ENCODE measurements around the gene GNAQ.
A peak's percentile ranks its signal among the peaks of the same experiment; 100 is the strongest.
"Not testable (repeated sequence)": the region's sequence is repeated elsewhere in the genome, so short reads cannot be mapped to it uniquely, and the experiment has no call there.

Gene GNAQ

DNA sequence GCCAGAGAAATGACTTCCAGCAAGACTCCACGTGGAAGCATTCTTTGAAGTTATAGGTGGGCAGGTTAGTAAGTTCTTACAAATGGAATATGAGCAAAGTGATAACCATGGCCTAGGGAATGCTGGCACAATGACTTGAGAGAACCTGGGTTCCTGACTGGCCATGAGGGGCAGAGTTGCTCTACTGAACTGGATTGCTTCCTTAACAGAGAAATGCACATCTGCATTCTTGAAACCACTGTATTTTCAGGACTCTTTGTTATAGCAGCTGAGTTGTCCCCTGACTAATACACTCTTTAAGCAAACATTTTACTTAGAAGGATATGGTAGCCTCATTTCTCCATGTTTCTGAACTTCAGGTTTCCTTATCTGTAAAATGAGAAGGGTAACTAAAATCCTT, 275.2 kb downstream of the GNAQ start:
- DNase-seq, result no peak

DNA sequence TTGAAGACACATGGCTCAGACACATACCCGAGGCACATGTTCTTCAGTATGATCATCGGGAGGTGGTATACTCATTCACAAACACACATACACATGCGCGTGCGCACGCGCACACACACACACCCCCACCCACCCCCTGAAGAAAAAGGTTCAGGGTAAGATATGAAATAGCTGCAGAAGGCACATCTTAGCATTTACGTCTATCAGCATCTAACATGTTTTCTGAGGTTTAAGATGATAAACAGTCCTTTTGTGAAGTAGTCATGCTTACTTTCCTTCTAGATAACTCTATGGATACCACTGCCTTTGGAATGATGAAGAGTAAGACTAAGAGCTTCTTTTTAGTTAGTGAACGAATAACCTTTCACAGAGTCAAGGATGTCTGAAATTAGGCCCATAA, 278.4 kb downstream of the GNAQ start:
- no peak for DNase-seq

DNA sequence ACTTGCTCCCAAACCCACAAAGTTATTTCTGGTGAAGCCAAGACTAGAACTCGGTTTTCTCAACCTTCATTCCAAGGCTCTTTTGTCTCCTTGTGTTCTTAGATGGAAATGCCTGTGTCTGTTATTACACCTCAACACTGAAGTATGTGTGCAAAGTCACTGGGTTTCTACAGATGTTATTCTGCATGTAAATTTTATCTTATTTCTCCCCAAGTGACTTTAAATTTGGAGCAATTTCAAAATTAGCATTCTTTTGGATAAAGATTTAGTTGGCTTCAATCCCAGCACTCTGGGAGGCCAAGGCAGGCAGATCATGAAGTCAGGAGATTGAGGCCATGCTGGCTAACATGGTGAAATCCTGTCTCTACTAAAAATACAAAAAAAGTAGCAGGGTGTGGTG, 279.1 kb downstream of the GNAQ start:
- DNase-seq, result no peak

GRCh38 chr9:77751341-77752091, 280.1 kb downstream of the GNAQ start:
- DNase-seq, result peak; percentile 84

GRCh38 chr9:77750981-77751340, 280.6 kb downstream of the GNAQ start:
- no peak for DNase-seq

GRCh38 chr9:77750284-77750683, 281.3 kb downstream of the GNAQ start:
- DNase-seq, result no peak

DNA sequence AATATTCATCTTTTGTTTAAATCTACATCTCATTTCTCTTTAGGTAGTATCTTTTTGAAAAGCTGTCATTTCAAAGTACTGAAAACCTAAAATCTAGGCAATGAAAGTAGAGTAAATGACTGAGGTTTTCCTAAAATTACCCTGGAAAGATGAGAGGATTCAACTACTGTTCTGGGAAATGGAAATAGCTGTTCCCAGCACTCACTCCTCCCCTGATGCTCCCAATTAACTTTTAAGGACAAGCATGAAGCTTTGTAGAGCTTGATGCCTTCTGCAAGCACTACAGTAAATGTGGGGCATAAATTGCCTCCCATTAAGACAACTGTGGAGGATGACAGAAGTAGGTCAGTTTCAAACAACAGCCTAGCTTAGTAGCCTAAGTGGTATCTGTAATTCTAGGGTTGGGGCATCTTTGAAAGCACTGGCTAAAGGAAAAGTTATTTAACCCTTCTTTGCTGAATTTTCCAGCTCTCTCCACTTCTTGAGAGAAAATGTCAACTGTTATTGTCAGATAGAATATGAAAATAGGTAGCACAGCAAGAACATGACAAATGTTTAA, 283.3 kb downstream of the GNAQ start:
- DNase-seq, result no peak

DNA sequence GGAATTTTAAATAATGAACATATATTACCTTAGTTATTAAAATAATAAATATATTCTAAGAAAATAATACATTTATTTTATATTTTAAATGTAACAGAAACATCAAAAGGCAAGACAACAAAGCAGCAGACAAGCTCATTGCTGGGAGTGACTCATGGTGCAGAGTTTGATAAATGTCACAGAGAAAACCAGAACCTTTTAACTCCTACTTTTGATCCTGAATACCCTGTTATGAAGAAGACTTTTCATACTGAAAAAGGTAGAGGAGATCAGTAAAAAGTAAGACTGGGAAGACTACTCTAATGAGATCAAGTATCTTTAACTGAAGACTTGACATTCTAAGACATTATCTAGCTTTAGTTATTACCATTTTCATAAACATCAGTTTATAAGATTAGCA, 284.4 kb downstream of the GNAQ start:
- no peak for DNase-seq

GRCh38 chr9:77744841-77745430, 286.7 kb downstream of the GNAQ start:
- DNase-seq, result no peak

- no peak for DNase-seq
Measured at GRCh38 chr9:77743386-77743785, 288.2 kb downstream of the GNAQ start.

GRCh38 chr9:77738932-77739331, 292.7 kb downstream of the GNAQ start:
- no peak for DNase-seq

GRCh38 chr9:77735494-77735893, 296.1 kb downstream of the GNAQ start:
- DNase-seq, result no peak

DNA sequence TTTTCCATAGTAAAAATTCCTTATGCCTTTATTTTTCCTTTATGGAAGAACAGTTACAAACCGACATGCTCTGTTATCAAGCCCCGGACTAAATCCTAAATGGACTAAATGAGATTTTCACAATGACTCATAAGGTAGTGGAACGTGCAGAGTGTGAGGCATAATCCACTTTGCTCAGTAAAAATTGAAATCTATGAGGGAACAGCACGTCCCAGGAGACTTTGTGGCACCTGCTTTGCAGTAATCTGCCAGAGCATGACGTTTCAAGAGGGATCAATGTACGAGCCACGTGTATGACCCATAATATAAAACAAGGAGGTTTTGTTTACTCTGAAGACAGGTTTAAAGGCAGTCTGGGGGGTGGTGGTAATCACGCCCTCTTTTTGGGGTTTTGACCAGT, 299.7 kb downstream of the GNAQ start:
- DNase-seq, result no peak

- no peak for DNase-seq
Measured at GRCh38 chr9:77731008-77731698, 300.5 kb downstream of the GNAQ start.

DNA sequence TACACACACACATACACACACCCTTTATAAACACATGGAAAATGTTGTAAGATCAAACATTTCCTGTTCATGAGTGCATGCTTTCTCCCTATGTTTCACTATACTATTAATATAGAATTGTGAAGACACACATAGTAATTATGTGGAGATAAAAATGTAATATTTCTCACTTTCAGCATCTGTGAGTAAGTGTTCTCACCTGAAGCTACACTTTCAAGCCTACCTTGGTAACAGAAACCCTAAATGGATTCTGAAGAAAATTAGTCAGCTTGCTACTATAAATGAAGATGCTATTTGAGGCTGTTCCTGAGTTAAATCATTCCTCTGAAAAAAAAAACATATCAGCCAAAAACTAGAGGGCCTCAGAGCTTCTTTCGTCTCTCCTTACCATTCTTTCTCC, 302.4 kb downstream of the GNAQ start:
- DNase-seq, result no peak

GRCh38 chr9:77726814-77727213, 304.8 kb downstream of the GNAQ start:
- DNase-seq, result no peak

GRCh38 chr9:77726289-77726688, 305.3 kb downstream of the GNAQ start:
- DNase-seq, result no peak

DNA sequence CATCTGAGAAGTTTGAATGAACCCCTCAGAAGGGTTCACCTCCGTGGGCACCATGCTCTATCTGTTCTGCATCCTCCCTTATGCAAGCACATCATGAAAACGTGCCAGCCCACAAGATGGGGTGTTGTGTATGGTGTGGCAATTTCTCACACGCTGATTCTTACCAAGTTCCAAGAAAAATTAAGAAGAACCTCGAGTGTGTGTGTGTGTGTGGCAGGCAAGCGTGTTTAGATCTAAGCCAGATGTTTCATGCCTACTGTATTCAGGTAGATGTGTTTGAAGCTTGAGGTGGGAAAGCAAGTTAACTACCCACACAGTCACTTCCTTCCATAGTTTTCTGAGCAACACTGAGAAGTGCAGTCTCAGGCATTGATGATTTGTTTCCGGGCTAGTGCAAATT, 305.8 kb downstream of the GNAQ start:
- DNase-seq, result no peak

GRCh38 chr9:77725046-77725694, 306.4 kb downstream of the GNAQ start:
- DNase-seq, result no peak

DNA sequence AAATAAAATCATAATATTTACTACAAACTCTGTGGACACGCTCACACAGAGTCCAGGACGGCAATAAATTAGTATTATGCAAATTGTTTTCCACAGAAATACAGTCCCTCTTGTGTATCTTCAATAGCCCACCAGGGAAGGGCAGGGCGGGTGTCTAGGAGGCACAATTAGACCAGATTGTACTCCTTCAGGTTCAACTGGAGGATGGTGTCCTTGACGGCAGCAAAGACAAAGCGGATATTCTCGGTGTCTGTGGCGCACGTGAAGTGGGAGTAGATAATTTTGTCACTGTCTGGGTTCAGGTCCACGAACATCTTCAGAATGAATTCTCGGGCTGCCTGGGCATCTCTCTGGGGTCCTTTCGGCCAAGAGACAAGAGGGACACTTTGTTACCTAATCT, 310.5 kb downstream of the GNAQ start:
- DNase-seq, result not testable (repeated sequence)

- DNase-seq, result no peak
Measured at GRCh38 chr9:77719321-77719720, 312.3 kb downstream of the GNAQ start.

GRCh38 chr9:77718298-77718640, 313.3 kb downstream of the GNAQ start:
- not testable (repeated sequence) for DNase-seq

GRCh38 chr9:77717608-77718297, 313.9 kb downstream of the GNAQ start:
- not testable (repeated sequence) for DNase-seq

Data from NCI-H748 treated with DMSO at 0.1 percent for 48 hours (cell line).